Tibial nerve (tissue), 4 donors: Measurements from ENCODE around the gene PSMD13.
A peak's percentile ranks its signal among the peaks of the same experiment; 100 is the strongest.

Source experiments
- CTCF ChIP-seq, 5 experiments: fragments of 200-600 bp in 3 of 5; fragments of 450-650 bp in 2 of 5; sonication (generic) in 3 of 5; IDR thresholded peaks; one replicate each; pipeline ENCODE4 v1.5.1; 2016 to 2019; ENCODE audit warnings: antibody characterized with exemption in 5 of 5, mild to moderate bottlenecking in 3 of 5, moderate library complexity in 2 of 5
- EP300 ChIP-seq, 2 donors: sonication (generic); formaldehyde crosslinking; IDR thresholded peaks; one replicate each; pipeline ENCODE4 v1.6.1; 2017; ENCODE audit warnings: antibody characterized with exemption in 2 of 2, mild to moderate bottlenecking in 1 of 2
- POLR2A ChIP-seq, 2 donors: fragments of 450-650 bp; IDR thresholded peaks; one replicate each; pipeline ENCODE4 v1.6.1; 2017; ENCODE audit warnings: antibody characterized with exemption in 2 of 2, mild to moderate bottlenecking in 2 of 2, moderate library complexity in 2 of 2

- TF ChIP-seq CTCF (IDR thresholded peaks at IDR 0.05) (peak in 1 of 5 experiments; percentile 39), POLR2A (IDR thresholded peaks at IDR 0.05) (peak; percentile 63 to 89), EP300 (IDR thresholded peaks at IDR 0.05) (peak in 1 of 2 donors; percentile 80)
These were observed 28.4 kb upstream of the PSMD13 start for GRCh38 chr11:208181-208916.
